ENCODE measurements around the gene ANKMY1. TPM values are rescaled to one million over a fixed set of nuclear protein-coding genes. Genes with fewer than 3 reads are reported as not detected.
"Not testable (repeated sequence)": the region's sequence is repeated elsewhere in the genome, so short reads cannot be mapped to it uniquely, and the experiment has no call there.

The ANKMY1 gene
- polyA plus RNA-seq, 3 donors: 10.5 to 14.9 (median 11.4) TPM

- no peak for DNase-seq (ENCODE audit: extremely low read depth in 1 of 11, low read depth in 9 of 11, low spot score in 4 of 11)
Measured at GRCh38 chr2:240532031-240532775, 25.6 kb downstream of the ANKMY1 start.

- no peak for DNase-seq (ENCODE audit: extremely low read depth in 1 of 11, low read depth in 9 of 11, low spot score in 4 of 11)
Measured at GRCh38 chr2:240531038-240531437, 26.8 kb downstream of the ANKMY1 start.

GRCh38 chr2:240530181-240530580, 27.6 kb downstream of the ANKMY1 start:
- no peak for DNase-seq (ENCODE audit: extremely low read depth in 1 of 11, low read depth in 9 of 11, low spot score in 4 of 11)

GRCh38 chr2:240529344-240529999, 28.3 kb downstream of the ANKMY1 start:
- no peak for DNase-seq (ENCODE audit: extremely low read depth in 1 of 11, low read depth in 9 of 11, low spot score in 4 of 11)

GRCh38 chr2:240528406-240529040, 29.3 kb downstream of the ANKMY1 start:
- no peak for DNase-seq (ENCODE audit: extremely low read depth in 1 of 11, low read depth in 9 of 11, low spot score in 4 of 11)

- no peak for DNase-seq (ENCODE audit: extremely low read depth in 1 of 11, low read depth in 9 of 11, low spot score in 4 of 11)
Measured at GRCh38 chr2:240527153-240527750, 30.5 kb downstream of the ANKMY1 start.

GRCh38 chr2:240526521-240526920, 31.3 kb downstream of the ANKMY1 start:
- DNase-seq (ENCODE audit: extremely low read depth in 1 of 11, low read depth in 9 of 11, low spot score in 4 of 11): no peak

GRCh38 chr2:240525802-240526201, 32.0 kb downstream of the ANKMY1 start:
- DNase-seq (ENCODE audit: extremely low read depth in 1 of 11, low read depth in 9 of 11, low spot score in 4 of 11): no peak

- DNase-seq (ENCODE audit: extremely low read depth in 1 of 11, low read depth in 9 of 11, low spot score in 4 of 11): no peak
Measured at GRCh38 chr2:240524963-240525718, 32.6 kb downstream of the ANKMY1 start.

- no peak for DNase-seq (ENCODE audit: extremely low read depth in 1 of 11, low read depth in 9 of 11, low spot score in 4 of 11)
Measured at GRCh38 chr2:240523451-240524281, 34.1 kb downstream of the ANKMY1 start.

GRCh38 chr2:240522406-240522805, 35.4 kb downstream of the ANKMY1 start:
- DNase-seq (ENCODE audit: extremely low read depth in 1 of 11, low read depth in 9 of 11, low spot score in 4 of 11): no peak

GRCh38 chr2:240521885-240522284, 35.9 kb downstream of the ANKMY1 start:
- not testable (repeated sequence) for DNase-seq (ENCODE audit: extremely low read depth in 1 of 11, low read depth in 9 of 11, low spot score in 4 of 11)

- DNase-seq (ENCODE audit: extremely low read depth in 1 of 11, low read depth in 9 of 11, low spot score in 4 of 11): no peak
Measured at GRCh38 chr2:240520974-240521350, 36.8 kb downstream of the ANKMY1 start.

GRCh38 chr2:240520130-240520973, 37.4 kb downstream of the ANKMY1 start:
- peak in 2 of 11 donors; percentile 4 to 6 for DNase-seq (ENCODE audit: extremely low read depth in 1 of 11, low read depth in 9 of 11, low spot score in 4 of 11)

- peak in 2 of 11 donors; percentile 10 to 14 for DNase-seq (ENCODE audit: extremely low read depth in 1 of 11, low read depth in 9 of 11, low spot score in 4 of 11)
Measured at GRCh38 chr2:240519396-240520129, 38.2 kb downstream of the ANKMY1 start.

- DNase-seq (ENCODE audit: extremely low read depth in 1 of 11, low read depth in 9 of 11, low spot score in 4 of 11): no peak
Measured at GRCh38 chr2:240518981-240519380, 38.8 kb downstream of the ANKMY1 start.

- no peak for DNase-seq (ENCODE audit: extremely low read depth in 1 of 11, low read depth in 9 of 11, low spot score in 4 of 11)
Measured at GRCh38 chr2:240517342-240517741, 40.4 kb downstream of the ANKMY1 start.
